Measurements from ENCODE around the gene KRT72. TPM values are rescaled to one million over a fixed set of nuclear protein-coding genes. Genes with fewer than 3 reads are reported as not detected.

Gene KRT72
- total and polyA plus RNA-seq, 2 of the 13 experiments (the other 11 are each of a cell fraction or from before 2014, with no cell fraction given) = not detected

DNA sequence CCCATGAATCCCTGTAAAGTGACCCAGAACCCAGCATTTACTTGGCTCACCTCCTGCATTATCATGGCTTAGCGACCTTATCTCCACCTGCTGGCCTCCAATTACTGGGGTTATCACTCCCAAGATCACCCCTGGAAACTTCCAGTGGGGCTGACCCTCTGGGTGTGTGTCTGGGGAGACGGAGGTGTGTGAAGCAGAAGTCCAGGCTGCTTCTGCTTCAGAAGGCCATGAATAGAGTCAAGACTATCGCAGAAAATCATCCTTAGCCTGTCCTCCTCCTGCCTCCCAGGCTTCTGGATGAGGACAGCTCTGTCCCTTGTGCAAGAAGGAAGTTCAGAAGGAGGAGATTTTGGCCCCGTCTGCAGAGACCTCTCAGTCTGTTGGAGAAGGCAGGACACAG, 408 bp upstream of the KRT72 start:
- ATAC-seq (no peak), DNase-seq (ENCODE audit: low spot score) (no peak), FAIRE-seq (no peak)
- TF ChIP-seq ZNF335 (CRISPR knock-in tag; IDR thresholded peaks at IDR 0.05) (no peak), MLXIP (CRISPR knock-in tag; IDR thresholded peaks at IDR 0.05; ENCODE audit: borderline replicate concordance) (no peak), TAF1 (CRISPR knock-in tag; IDR thresholded peaks at IDR 0.05) (no peak), SIN3B (IDR thresholded peaks at IDR 0.05; ENCODE audit: low read length) (no peak), SUZ12 (IDR thresholded peaks at IDR 0.05; ENCODE audit: low read depth, low read length) (no peak), ZKSCAN8 (CRISPR knock-in tag; IDR thresholded peaks at IDR 0.05; ENCODE audit: borderline replicate concordance) (no peak), FOSL1 (CRISPR knock-in tag; IDR thresholded peaks at IDR 0.05; ENCODE audit: borderline replicate concordance) (no peak), ZC3H4 (CRISPR knock-in tag; IDR thresholded peaks at IDR 0.05; ENCODE audit: borderline replicate concordance) (no peak), ZNF550 (CRISPR knock-in tag; IDR thresholded peaks at IDR 0.05; ENCODE audit: borderline replicate concordance) (no peak), ZNF570 (CRISPR knock-in tag; IDR thresholded peaks at IDR 0.05; ENCODE audit: borderline replicate concordance) (no peak)
- TF ChIP-seq, protein P1, sequence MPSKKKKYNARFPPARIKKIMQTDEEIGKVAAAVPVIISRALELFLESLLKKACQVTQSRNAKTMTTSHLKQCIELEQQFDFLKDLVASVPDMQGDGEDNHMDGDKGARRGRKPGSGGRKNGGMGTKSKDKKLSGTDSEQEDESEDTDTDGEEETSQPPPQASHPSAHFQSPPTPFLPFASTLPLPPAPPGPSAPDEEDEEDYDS (CRISPR knock-in tag; IDR thresholded peaks at IDR 0.05) = no peak
- Histone ChIP-seq H3K79me2 (ENCODE audit: insufficient read depth, low read length) (no peaks in the 10 kb centered on the region), H3K4me1 (ENCODE audit: insufficient read depth, low read length) (no peaks in the 10 kb centered on the region), H3K27me3 (ENCODE audit: control insufficient read depth in 1 of 2, insufficient read depth in 2 of 2, low read length in 2 of 2) (peaks cover 3 to 32% of the 10 kb centered on the region in 2 experiments; a peak in 4 of 5 replicates), H3K4me3 (replicated peaks in 1 of 3; ENCODE audit: insufficient read depth in 1 of 3, low read depth in 2 of 3, low read length in 3 of 3) (no peak overlapping the region), H3K9ac (ENCODE audit: insufficient read depth, low read depth, low read length) (no peak overlapping the region), H4K20me1 (ENCODE audit: insufficient read depth, low read length) (no peaks in the 10 kb centered on the region), H3K36me3 (replicated peaks in 1 of 2; ENCODE audit: control insufficient read depth in 1 of 2, insufficient read depth in 2 of 2, low read length in 2 of 2) (no peaks in the 10 kb centered on the region), H3K9me3 (ENCODE audit: low read length) (no peaks in the 10 kb centered on the region), H2AFZ (ENCODE audit: low read length) (no peak overlapping the region), H3K27ac (ENCODE audit: extremely low read length, insufficient read depth, low read length) (no peak overlapping the region), H3K4me2 (ENCODE audit: low read depth, low read length) (no peak overlapping the region)
- POLR2A ChIA-PET = no interaction called here
- CTCF ChIA-PET (ENCODE audit: low intra/inter-chr PET ratio, low total read pairs) = no interaction called here
- intact Hi-C loops (cut with micrococcal nuclease; ENCODE audit: unreplicated experiment) = no loop called here
- BruUV-seq (replicated peaks) = no TSS peak
- in situ Hi-C loops (cut with HindIII; ENCODE audit: extremely low pct_ligation_motif_present, low pct_unique_long_range_greater_than_20kb) = no loop called here
- WGBS (ENCODE audit: low lambda C conversion rate) = 6% methylated on average over 3 of the region's 4 CpGs
